Testis (tissue), 2 donors: ENCODE results near the gene ANKH.

Source experiments
- POLR2A ChIP-seq: fragments of 450-650 bp; IDR thresholded peaks from one replicate; pipeline ENCODE4 v1.6.1; 2017; ENCODE audit warnings: antibody characterized with exemption, mild to moderate bottlenecking, moderate library complexity
- TF ChIP-seq, protein P1 (sequence below), 3 experiments: fragments of 450-650 bp in 2 of 3; fragments of 200-600 bp in 1 of 3; sonication (generic) in 1 of 3; IDR thresholded peaks; one replicate each; pipeline ENCODE4 v1.5.1; 2016 to 2019; ENCODE audit warnings: antibody characterized with exemption in 3 of 3, mild to moderate bottlenecking in 2 of 3, moderate library complexity in 1 of 3

GRCh38 chr5:14882658-14883580 lies 11.3 kb upstream of the ANKH start:
- TF ChIP-seq, protein P1, sequence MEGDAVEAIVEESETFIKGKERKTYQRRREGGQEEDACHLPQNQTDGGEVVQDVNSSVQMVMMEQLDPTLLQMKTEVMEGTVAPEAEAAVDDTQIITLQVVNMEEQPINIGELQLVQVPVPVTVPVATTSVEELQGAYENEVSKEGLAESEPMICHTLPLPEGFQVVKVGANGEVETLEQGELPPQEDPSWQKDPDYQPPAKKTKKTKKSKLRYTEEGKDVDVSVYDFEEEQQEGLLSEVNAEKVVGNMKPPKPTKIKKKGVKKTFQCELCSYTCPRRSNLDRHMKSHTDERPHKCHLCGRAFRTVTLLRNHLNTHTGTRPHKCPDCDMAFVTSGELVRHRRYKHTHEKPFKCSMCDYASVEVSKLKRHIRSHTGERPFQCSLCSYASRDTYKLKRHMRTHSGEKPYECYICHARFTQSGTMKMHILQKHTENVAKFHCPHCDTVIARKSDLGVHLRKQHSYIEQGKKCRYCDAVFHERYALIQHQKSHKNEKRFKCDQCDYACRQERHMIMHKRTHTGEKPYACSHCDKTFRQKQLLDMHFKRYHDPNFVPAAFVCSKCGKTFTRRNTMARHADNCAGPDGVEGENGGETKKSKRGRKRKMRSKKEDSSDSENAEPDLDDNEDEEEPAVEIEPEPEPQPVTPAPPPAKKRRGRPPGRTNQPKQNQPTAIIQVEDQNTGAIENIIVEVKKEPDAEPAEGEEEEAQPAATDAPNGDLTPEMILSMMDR (IDR thresholded peaks at IDR 0.05), result no peak
- TF ChIP-seq POLR2A, result no peak
